ENCODE measurements around the gene TLK1.

- no peak for TF ChIP-seq CTCF (IDR thresholded peaks at IDR 0.05; ENCODE audit: extremely low read depth in 1 of 2, insufficient read depth in 1 of 2, low read depth in 1 of 2, low read length in 2 of 2)
- TF ChIP-seq POLR2A (IDR thresholded peaks at IDR 0.05; ENCODE audit: low read depth, low read length): no peak
- TF ChIP-seq EZH2 (IDR thresholded peaks at IDR 0.05; ENCODE audit: borderline replicate concordance, low read depth, low read length, severe bottlenecking): no peak
- TF ChIP-seq POLR2AphosphoS5 (IDR thresholded peaks at IDR 0.05; ENCODE audit: insufficient read depth, low read depth, low read length): no peak
- TF ChIP-seq MYC (IDR thresholded peaks at IDR 0.05; ENCODE audit: low read depth, low read length): no peak
- no peak for TF ChIP-seq MAX (IDR thresholded peaks at IDR 0.05; ENCODE audit: insufficient read depth, insufficient read length)
- no peak for TF ChIP-seq GATA2 (IDR thresholded peaks at IDR 0.05; ENCODE audit: insufficient read depth, insufficient read length, low read depth, low read length)
- TF ChIP-seq JUN (IDR thresholded peaks at IDR 0.05; ENCODE audit: borderline replicate concordance, insufficient read depth, insufficient read length, low read depth): no peak
These were observed 65.6 kb downstream of the TLK1 start for GRCh38 chr2:171095014-171095582.

All from endothelial cell of umbilical vein (primary cell).